Measurements from ENCODE around the gene SUMO4.

GRCh38 chr6:149383371-149383770 is 16.7 kb upstream of the SUMO4 start:
- TF ChIP-seq CTCF (conservative IDR thresholded peaks at IDR 0.05) = no peak
- no peak for TF ChIP-seq EZH2 (IDR thresholded peaks at IDR 0.05; ENCODE audit: low read depth)

Data from PC-9 (cell line).